AG09309 (cell line): ENCODE data around the gene FETUB.
"Not testable (repeated sequence)": the region's sequence is repeated elsewhere in the genome, so short reads cannot be mapped to it uniquely, and the experiment has no call there.

Source experiments
- DNase-seq: peaks from one replicate; pipeline ENCODE4 v3.0.0-alpha.2; 2010; ENCODE audit warnings: low read depth
- H3K4me3 ChIP-seq: 2 replicates; pipeline ENCODE4 v1.5.1; 2011; ENCODE audit warnings: mild to moderate bottlenecking, low read depth, low read length, moderate library complexity; ENCODE audit not compliant: control insufficient read depth
- CTCF ChIP-seq: IDR thresholded peaks from 2 replicates; pipeline ENCODE4 v1.5.1; 2011; ENCODE audit warnings: mild to moderate bottlenecking, low read depth, low read length, inconsistent platforms; ENCODE audit not compliant: insufficient read depth, control insufficient read depth; ENCODE audit errors: missing control alignments

FETUB gene

GRCh38 chr3:186700267-186700666, 60.1 kb downstream of the FETUB start:
- H3K4me3 ChIP-seq = no peak overlapping the region
- TF ChIP-seq CTCF = no peak
- no peak for DNase-seq

GRCh38 chr3:186702451-186702850, 62.3 kb downstream of the FETUB start:
- DNase-seq, H3K4me3 ChIP-seq: not testable (repeated sequence)
